Stromal cell of bone marrow (primary cell): ENCODE results near the gene PHACTR2.
"Not testable (repeated sequence)": the region's sequence is repeated elsewhere in the genome, so short reads cannot be mapped to it uniquely, and the experiment has no call there.

ENCODE experiments used
- DNase-seq: peaks from one replicate; pipeline ENCODE4 v3.0.0-alpha.2; 2012; ENCODE audit warnings: low read depth

PHACTR2 gene

GRCh38 chr6:143698759-143699429 lies 21.1 kb downstream of the PHACTR2 start:
- no peak for DNase-seq

GRCh38 chr6:143699430-143699825 lies 21.7 kb downstream of the PHACTR2 start:
- DNase-seq = no peak

- peak; percentile 64 for DNase-seq
These were observed 23.1 kb downstream of the PHACTR2 start for GRCh38 chr6:143700684-143701348.

- peak; percentile 52 for DNase-seq
These were observed 23.8 kb downstream of the PHACTR2 start for GRCh38 chr6:143701349-143702234.

- no peak for DNase-seq
These were observed 27.8 kb downstream of the PHACTR2 start for GRCh38 chr6:143705569-143705968.

- DNase-seq = no peak
These were observed 29.9 kb downstream of the PHACTR2 start for GRCh38 chr6:143707697-143708096.

- DNase-seq = no peak
These were observed 31.1 kb downstream of the PHACTR2 start for GRCh38 chr6:143708889-143709288.

GRCh38 chr6:143711714-143712113 lies 33.9 kb downstream of the PHACTR2 start:
- no peak for DNase-seq

- DNase-seq = no peak
These were observed 40.7 kb downstream of the PHACTR2 start for GRCh38 chr6:143718472-143718871.

- no peak for DNase-seq
These were observed 43.9 kb downstream of the PHACTR2 start for GRCh38 chr6:143721642-143722041.

GRCh38 chr6:143724876-143725275 lies 47.1 kb downstream of the PHACTR2 start:
- DNase-seq = no peak

GRCh38 chr6:143726015-143726647 lies 48.4 kb downstream of the PHACTR2 start:
- DNase-seq = no peak

GRCh38 chr6:143727035-143727434 lies 49.3 kb downstream of the PHACTR2 start:
- no peak for DNase-seq

- DNase-seq = no peak
These were observed 54.0 kb downstream of the PHACTR2 start for GRCh38 chr6:143731789-143732188.

GRCh38 chr6:143732536-143732935 lies 54.8 kb downstream of the PHACTR2 start:
- DNase-seq = no peak

GRCh38 chr6:143733510-143733909 lies 55.7 kb downstream of the PHACTR2 start:
- no peak for DNase-seq

GRCh38 chr6:143734641-143735063 lies 56.9 kb downstream of the PHACTR2 start:
- no peak for DNase-seq

- not testable (repeated sequence) for DNase-seq
These were observed 60.4 kb downstream of the PHACTR2 start for GRCh38 chr6:143738072-143738690.

- DNase-seq = no peak
These were observed 61.6 kb downstream of the PHACTR2 start for GRCh38 chr6:143739341-143739851.

- DNase-seq = no peak
These were observed 62.4 kb downstream of the PHACTR2 start for GRCh38 chr6:143740213-143740612.

- DNase-seq = no peak
These were observed 63.7 kb downstream of the PHACTR2 start for GRCh38 chr6:143741480-143741879.
